Keratinocyte (primary cell): ENCODE results near the gene TMIGD2.

Experiments used
- EZH2 ChIP-seq: IDR thresholded peaks from one replicate; pipeline ENCODE4 v1.6.1; 2012; ENCODE audit warnings: inconsistent platforms, mild to moderate bottlenecking, low read length, moderate library complexity
- TF ChIP-seq, protein P1 (sequence below), 3 experiments: IDR thresholded peaks in 1 of 3; conservative IDR thresholded peaks in 1 of 3; optimal IDR thresholded peaks in 1 of 3; 2 replicates in 2 of 3; 3 replicates in 1 of 3; pipeline versions ENCODE3 to v1.5.1; 2011; ENCODE audit warnings: low read length in 3 of 3, mild to moderate bottlenecking in 3 of 3, moderate library complexity in 2 of 3, control low read depth in 1 of 3, inconsistent platforms in 1 of 3; ENCODE audit not compliant: insufficient read depth in 2 of 3; ENCODE audit errors: extremely low read depth in 1 of 3

DNA sequence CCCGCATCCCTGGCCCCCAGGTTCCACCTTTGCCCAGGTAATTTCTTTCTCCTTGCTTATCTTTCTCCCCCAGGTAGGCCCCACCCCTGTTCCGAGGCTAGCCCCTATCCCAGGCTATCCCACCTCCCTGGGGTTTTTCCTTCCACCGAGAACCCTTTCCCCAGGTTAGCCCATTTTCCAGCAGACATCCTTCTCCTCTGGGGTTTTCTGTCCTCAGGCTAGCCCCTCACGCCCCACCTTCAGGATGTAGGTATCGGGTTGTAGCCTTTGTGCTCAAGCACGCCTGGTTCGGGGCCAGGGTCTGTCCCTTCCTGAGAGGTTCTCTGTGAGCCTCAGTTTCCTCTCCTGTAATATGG, 3.0 kb upstream of the TMIGD2 start:
- TF ChIP-seq, protein P1, sequence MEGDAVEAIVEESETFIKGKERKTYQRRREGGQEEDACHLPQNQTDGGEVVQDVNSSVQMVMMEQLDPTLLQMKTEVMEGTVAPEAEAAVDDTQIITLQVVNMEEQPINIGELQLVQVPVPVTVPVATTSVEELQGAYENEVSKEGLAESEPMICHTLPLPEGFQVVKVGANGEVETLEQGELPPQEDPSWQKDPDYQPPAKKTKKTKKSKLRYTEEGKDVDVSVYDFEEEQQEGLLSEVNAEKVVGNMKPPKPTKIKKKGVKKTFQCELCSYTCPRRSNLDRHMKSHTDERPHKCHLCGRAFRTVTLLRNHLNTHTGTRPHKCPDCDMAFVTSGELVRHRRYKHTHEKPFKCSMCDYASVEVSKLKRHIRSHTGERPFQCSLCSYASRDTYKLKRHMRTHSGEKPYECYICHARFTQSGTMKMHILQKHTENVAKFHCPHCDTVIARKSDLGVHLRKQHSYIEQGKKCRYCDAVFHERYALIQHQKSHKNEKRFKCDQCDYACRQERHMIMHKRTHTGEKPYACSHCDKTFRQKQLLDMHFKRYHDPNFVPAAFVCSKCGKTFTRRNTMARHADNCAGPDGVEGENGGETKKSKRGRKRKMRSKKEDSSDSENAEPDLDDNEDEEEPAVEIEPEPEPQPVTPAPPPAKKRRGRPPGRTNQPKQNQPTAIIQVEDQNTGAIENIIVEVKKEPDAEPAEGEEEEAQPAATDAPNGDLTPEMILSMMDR (optimal IDR thresholded peaks at IDR 0.05 in 1 of 3, IDR thresholded peaks at IDR 0.05 in 1 of 3, conservative IDR thresholded peaks at IDR 0.05 in 1 of 3; ENCODE audit: extremely low read depth in 1 of 3, insufficient read depth in 2 of 3, low read length in 3 of 3) = no peak
- no peak for TF ChIP-seq EZH2
